Measurements from ENCODE around the gene RANBP3. TPM values are rescaled to one million over a fixed set of nuclear protein-coding genes. Genes with fewer than 3 reads are reported as not detected.

Gene RANBP3
- total and polyA plus RNA-seq, 8 donors: 64.6 to 91.9 (median 77.1) TPM

DNA sequence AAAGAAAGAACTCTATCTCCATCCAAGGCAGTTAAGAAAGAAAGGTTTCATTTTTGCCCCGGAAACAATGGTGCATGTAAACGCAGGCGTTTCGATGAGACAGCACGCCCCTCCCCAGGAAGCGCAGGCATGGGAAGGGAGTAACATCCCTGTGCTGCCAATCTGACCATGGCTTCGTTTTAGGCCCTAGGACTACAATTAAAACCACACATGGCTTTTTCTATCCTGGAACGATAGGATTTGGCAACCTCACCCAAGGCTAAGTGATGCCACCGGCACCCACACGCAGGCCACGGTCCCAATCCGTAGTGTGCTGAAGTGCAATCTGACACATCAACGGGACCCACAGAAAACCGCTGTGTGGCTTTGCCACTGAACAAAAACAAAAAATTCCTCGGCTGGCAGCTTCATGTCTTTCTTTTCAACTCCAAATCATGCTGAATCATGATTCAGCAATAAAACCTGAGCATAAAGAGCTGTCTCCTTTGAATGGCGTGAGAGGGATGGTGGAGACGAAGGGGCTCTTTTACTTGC, 24.2 kb downstream of the RANBP3 start:
- DNase-seq (no peak), ATAC-seq (no peak)
- intact Hi-C loops (cut with DNase I): no loop called here
- no peaks in the 10 kb centered on the region for H3K27me3 ChIP-seq
- peak overlapping the region; percentile 57 to 70 for H3K27ac ChIP-seq
- H3K9me3 ChIP-seq: no peaks in the 10 kb centered on the region
- H3K4me1 ChIP-seq: peaks cover 49 to 86% of the 10 kb centered on the region in 2 donors
- TF ChIP-seq, protein P1, sequence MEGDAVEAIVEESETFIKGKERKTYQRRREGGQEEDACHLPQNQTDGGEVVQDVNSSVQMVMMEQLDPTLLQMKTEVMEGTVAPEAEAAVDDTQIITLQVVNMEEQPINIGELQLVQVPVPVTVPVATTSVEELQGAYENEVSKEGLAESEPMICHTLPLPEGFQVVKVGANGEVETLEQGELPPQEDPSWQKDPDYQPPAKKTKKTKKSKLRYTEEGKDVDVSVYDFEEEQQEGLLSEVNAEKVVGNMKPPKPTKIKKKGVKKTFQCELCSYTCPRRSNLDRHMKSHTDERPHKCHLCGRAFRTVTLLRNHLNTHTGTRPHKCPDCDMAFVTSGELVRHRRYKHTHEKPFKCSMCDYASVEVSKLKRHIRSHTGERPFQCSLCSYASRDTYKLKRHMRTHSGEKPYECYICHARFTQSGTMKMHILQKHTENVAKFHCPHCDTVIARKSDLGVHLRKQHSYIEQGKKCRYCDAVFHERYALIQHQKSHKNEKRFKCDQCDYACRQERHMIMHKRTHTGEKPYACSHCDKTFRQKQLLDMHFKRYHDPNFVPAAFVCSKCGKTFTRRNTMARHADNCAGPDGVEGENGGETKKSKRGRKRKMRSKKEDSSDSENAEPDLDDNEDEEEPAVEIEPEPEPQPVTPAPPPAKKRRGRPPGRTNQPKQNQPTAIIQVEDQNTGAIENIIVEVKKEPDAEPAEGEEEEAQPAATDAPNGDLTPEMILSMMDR (IDR thresholded peaks at IDR 0.05): no peak
- peaks cover 0 to 21% of the 10 kb centered on the region in 2 donors for H3K36me3 ChIP-seq
- no peak overlapping the region for H3K4me3 ChIP-seq

DNA sequence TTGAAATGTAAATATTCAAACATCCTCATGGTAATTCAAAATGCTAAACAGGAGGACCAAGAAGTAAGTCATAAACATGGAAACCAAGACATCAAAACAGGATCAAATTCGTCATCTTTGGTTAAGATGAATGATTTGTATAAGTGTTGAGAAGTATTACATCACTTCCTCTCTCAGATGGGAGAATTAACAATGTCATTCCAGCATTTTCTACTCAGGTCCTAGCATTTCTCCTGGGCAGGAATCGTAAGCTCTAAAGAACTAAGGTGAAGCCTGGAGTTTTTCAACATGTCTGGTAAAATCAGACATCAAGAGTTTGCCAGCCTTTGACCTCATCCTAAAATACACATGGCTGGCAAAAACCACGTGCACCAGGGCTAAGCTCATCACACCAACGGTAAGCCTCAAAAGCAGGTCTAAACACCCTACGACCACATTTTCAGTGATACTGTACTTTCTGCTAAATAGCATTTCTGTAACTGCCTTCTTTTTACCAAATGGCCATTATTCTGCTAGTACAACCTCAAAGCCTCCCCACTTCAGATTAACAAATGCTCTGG, 24.8 kb downstream of the RANBP3 start:
- Histone ChIP-seq H3K4me3 (no peak overlapping the region), H3K27ac (peak overlapping the region in 1 of 2 donors; percentile 57), H3K27me3 (no peaks in the 10 kb centered on the region), H3K4me1 (peaks cover 51 to 88% of the 10 kb centered on the region in 2 donors), H3K36me3 (peaks cover 0 to 21% of the 10 kb centered on the region in 2 donors), H3K9me3 (no peaks in the 10 kb centered on the region)
- TF ChIP-seq, protein P1 (IDR thresholded peaks at IDR 0.05): no peak
- ATAC-seq: no peak
- DNase-seq: no peak
- intact Hi-C loops (cut with DNase I): no loop called here

DNA sequence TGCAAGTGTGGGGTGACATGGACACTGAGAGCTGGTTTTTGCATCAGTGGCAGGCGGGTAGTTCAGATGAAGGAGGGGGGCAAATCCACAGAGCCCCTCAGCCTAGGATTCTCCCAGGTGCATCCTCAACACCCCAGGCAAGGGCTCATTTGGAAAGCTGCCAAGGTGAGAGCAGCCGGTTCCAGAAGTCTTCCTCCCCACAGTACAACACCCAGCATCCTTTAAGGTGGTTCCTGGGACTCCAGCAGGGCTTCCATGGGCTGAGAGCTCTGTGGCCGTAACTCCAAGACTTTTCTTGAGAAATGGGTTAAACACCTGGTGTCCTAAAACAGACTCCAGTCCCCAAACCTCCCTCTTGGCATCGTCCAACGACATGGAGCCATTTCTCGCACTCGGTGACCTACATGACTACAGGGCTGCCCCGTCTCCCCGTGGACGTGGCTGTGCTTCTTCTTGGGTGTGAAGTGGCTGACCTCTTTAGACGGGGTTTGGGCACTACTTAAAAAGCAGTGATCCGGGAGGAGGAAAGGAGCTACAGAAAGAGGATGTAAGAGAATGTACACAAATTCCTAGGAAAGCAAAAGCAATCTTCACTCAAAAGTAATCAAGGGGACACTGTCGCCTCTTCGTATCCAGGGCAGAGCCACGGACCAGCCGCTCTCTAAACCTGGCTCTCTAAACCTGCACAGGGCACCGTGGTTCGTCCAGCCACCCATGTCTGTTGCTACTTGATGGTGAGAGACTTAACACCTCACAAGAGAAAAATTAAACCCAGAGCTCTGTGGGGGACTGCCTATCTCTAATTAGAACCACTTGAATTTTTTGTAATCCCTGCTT, 25.5 kb downstream of the RANBP3 start:
- H3K4me1 ChIP-seq: peaks cover 57 to 95% of the 10 kb centered on the region in 2 donors
- no peaks in the 10 kb centered on the region for H3K9me3 ChIP-seq
- TF ChIP-seq, protein P1 (IDR thresholded peaks at IDR 0.05): no peak
- H3K36me3 ChIP-seq: peaks cover 0 to 21% of the 10 kb centered on the region in 2 donors
- H3K27me3 ChIP-seq: no peaks in the 10 kb centered on the region
- DNase-seq (no peak), ATAC-seq (no peak)
- peak overlapping the region in 1 of 2 donors; percentile 6 for H3K27ac ChIP-seq
- intact Hi-C loops (cut with DNase I): no loop called here
- no peak overlapping the region for H3K4me3 ChIP-seq

DNA sequence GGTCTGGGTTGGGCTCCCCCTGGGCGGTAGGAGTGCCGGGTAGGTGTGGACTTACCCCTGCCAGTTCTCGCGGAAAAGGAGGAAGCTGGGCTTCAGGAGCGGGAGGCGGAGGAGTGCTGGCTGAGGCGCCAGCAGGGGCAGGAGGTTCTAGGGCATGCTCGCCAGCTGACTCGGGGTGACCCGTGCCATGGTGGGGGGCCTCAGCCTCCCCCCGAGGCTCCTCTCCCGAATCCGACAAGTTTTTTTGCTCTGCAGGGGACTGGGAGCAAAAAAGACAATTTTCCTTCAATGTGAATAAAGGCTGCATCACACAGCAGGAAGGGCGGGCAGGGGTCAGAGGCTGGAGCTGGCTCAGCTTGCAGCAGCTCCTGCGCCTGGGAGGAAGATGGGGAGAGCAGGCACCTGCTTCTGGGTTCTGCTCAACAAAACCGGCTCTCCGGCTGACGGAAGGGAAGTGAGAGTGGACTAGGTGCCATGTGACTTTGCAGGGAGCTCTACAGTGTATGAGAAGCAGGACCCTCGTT, 26.5 kb downstream of the RANBP3 start:
- DNase-seq: peak in 2 of 4 donors; percentile 60 to 77
- ATAC-seq: peak; percentile 30
- Histone ChIP-seq H3K36me3 (peaks cover 0 to 14% of the 10 kb centered on the region in 2 donors), H3K4me1 (peaks cover 61 to 98% of the 10 kb centered on the region in 2 donors), H3K4me3 (no peak overlapping the region), H3K27me3 (no peaks in the 10 kb centered on the region), H3K27ac (peak overlapping the region in 1 of 2 donors; percentile 41), H3K9me3 (no peaks in the 10 kb centered on the region)
- TF ChIP-seq, protein P1 (IDR thresholded peaks at IDR 0.05): no peak
- intact Hi-C loops (cut with DNase I): no loop called here

DNA sequence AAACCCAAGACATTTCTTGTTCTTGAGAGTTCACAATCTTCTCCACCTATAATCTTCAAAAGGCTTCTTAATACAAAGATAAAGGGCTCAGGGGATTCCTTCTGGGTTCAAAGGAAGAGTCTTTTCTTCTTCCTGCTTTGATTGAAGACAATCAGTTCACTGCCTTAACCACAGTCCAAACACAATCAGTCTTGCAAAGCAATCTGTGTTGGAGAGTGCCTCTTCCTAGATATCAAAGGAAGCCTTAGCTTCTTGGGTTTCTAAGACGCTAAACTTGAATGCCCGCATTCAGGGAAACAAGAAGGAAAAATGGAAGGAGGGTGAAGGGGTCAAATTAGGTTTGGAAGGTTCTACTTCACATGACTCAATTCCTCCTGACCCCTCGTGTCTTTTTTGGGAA, 27.2 kb downstream of the RANBP3 start:
- Histone ChIP-seq H3K27me3 (no peaks in the 10 kb centered on the region), H3K4me3 (no peak overlapping the region), H3K4me1 (peaks cover 61 to 95% of the 10 kb centered on the region in 2 donors), H3K9me3 (no peaks in the 10 kb centered on the region), H3K36me3 (peaks cover 0 to 14% of the 10 kb centered on the region in 2 donors), H3K27ac (peak overlapping the region in 1 of 2 donors; percentile 41)
- intact Hi-C loops (cut with DNase I): no loop called here
- DNase-seq: no peak
- TF ChIP-seq, protein P1 (IDR thresholded peaks at IDR 0.05): no peak
- ATAC-seq: no peak
